HCT116 (cell line): ENCODE results near the gene NET1. TPM values are rescaled to one million over a fixed set of nuclear protein-coding genes. Genes with fewer than 3 reads are reported as not detected.

Experiments
- ATAC-seq: fragments of 200-7000 bp; cut with Tn5 transposase; 2 replicates; pipeline ENCODE4 v1.9.1; 2020; ENCODE audit warnings: mild to moderate bottlenecking, moderate library complexity
- BruUV-seq: library from RNA; stranded (reverse); fragments of 400-500 nt; replicated peaks from 2 replicates; lab custom pipeline; 2021; lab: Mats Ljungman, UMichigan
- CTCF ChIA-PET: fragments of 300-600 bp; sonication (Branson Sonifier 250); formaldehyde crosslinking; loops from one replicate; lab custom pipeline; 2021; ENCODE audit warnings: antibody characterized with exemption; lab: Charles Lee
- POLR2A ChIA-PET: fragments of 300-600, 350-600 bp; sonication (Branson Sonifier 250); formaldehyde crosslinking; loops from one replicate; lab custom pipeline; 2021; ENCODE audit warnings: antibody characterized with exemption; lab: Charles Lee
- RAD21 ChIA-PET, 2 experiments: fragments of 300-600 bp; sonication (Branson Sonifier 250); formaldehyde crosslinking; loops; one replicate each; lab custom pipeline; 2023; ENCODE audit warnings: low total read pairs in 2 of 2; ENCODE audit not compliant: uncharacterized antibody in 2 of 2, unreplicated experiment in 2 of 2, low non-redundant PET in 1 of 2; lab: Charles Lee
- DNase-seq: peaks from one replicate; pipeline ENCODE4 v3.0.0-alpha.2; 2010; ENCODE audit warnings: low read depth, low spot score
- H2AFZ ChIP-seq: fragments of 200-600 bp; shearing (Covaris generic), sonication (generic); 2 replicates; pipeline ENCODE4 v1.6.1; 2017; ENCODE audit warnings: low read depth, mixed run types, mixed read lengths, antibody characterized with exemption, low read length; ENCODE audit not compliant: poor library complexity, severe bottlenecking
- H3K27ac ChIP-seq: 2 replicates; pipeline ENCODE4 v1.5.1; 2012; ENCODE audit warnings: low read depth, low read length
- H3K27me3 ChIP-seq: fragments of 200-600 bp; sonication (generic); 2 replicates; pipeline ENCODE4 v1.6.1; 2016; ENCODE audit warnings: mixed run types, low read length, mixed read lengths; ENCODE audit not compliant: insufficient read depth
- H3K36me3 ChIP-seq, 2 experiments: fragments of 200-500 bp in 1 of 2; fragments of 200-600 bp in 1 of 2; sonication (Bioruptor generic) in 1 of 2; sonication (generic) in 1 of 2; 2 replicates each; pipeline versions ENCODE4 v1.5.1 to v1.6.1; 2014 to 2016; ENCODE audit warnings: low read length in 2 of 2, inconsistent platforms in 1 of 2, mixed read lengths in 1 of 2, mixed run types in 1 of 2; ENCODE audit not compliant: insufficient read depth in 2 of 2, control insufficient read depth in 1 of 2
- H3K4me1 ChIP-seq, 2 experiments: fragments of 200-600 bp in 1 of 2; sonication (generic) in 1 of 2; 2 replicates each; pipeline versions ENCODE4 v1.5.1 to v1.6.1; 2012 to 2017; ENCODE audit warnings: low read length in 2 of 2, inconsistent platforms in 1 of 2, mild to moderate bottlenecking in 1 of 2, mixed read lengths in 1 of 2, mixed run types in 1 of 2, moderate library complexity in 1 of 2; ENCODE audit not compliant: insufficient read depth in 2 of 2, control insufficient read depth in 1 of 2
- H3K4me2 ChIP-seq: fragments of 200-600 bp; sonication (generic); 2 replicates; pipeline ENCODE4 v1.6.1; 2017; ENCODE audit warnings: mixed run types, low read length, mixed read lengths
- H3K4me3 ChIP-seq, 2 experiments: fragments of 200-600 bp in 1 of 2; sonication (generic) in 1 of 2; replicated peaks in 1 of 2; 2 replicates each; pipeline ENCODE4 v1.5.1; 2011 to 2016; ENCODE audit warnings: low read length in 2 of 2, control low read depth in 1 of 2, low read depth in 1 of 2, mild to moderate bottlenecking in 1 of 2, mixed read lengths in 1 of 2, mixed run types in 1 of 2
- H3K79me2 ChIP-seq: fragments of 200-600 bp; sonication (generic); 2 replicates; pipeline ENCODE4 v1.6.1; 2017; ENCODE audit warnings: mild to moderate bottlenecking, mixed run types, low read length, moderate library complexity, mixed read lengths; ENCODE audit not compliant: insufficient read depth
- H3K9ac ChIP-seq: fragments of 200-600 bp; sonication (generic); 2 replicates; pipeline ENCODE4 v1.6.1; 2016; ENCODE audit warnings: low read length, mixed read lengths
- H3K9me2 ChIP-seq: fragments of 200-600 bp; sonication (generic), shearing (Covaris generic); 2 replicates; pipeline ENCODE4 v1.6.1; 2017; ENCODE audit warnings: mixed run types, mild to moderate bottlenecking, moderate library complexity; ENCODE audit not compliant: insufficient read depth
- H3K9me3 ChIP-seq, 2 experiments: fragments of 200-500 bp in 1 of 2; fragments of 200-600 bp in 1 of 2; sonication (Bioruptor generic) in 1 of 2; sonication (generic) in 1 of 2; 2 replicates each; pipeline ENCODE4 v1.6.1; 2014 to 2017; ENCODE audit warnings: low read length in 2 of 2, mixed read lengths in 2 of 2, inconsistent platforms in 1 of 2, low read depth in 1 of 2, mild to moderate bottlenecking in 1 of 2, mixed run types in 1 of 2, moderate library complexity in 1 of 2; ENCODE audit not compliant: control insufficient read depth in 1 of 2, insufficient read depth in 1 of 2
- H4K20me1 ChIP-seq: fragments of 200-600 bp; sonication (generic), shearing (Covaris generic); 2 replicates; pipeline ENCODE4 v1.6.1; 2017; ENCODE audit warnings: mixed run types, mild to moderate bottlenecking, moderate library complexity; ENCODE audit not compliant: insufficient read depth
- CBX3 ChIP-seq: IDR thresholded peaks from 2 replicates; pipeline ENCODE4 v1.6.1; 2012; ENCODE audit warnings: low read depth
- ELF1 ChIP-seq: IDR thresholded peaks from 2 replicates; pipeline ENCODE4 v1.6.1; 2012; ENCODE audit warnings: low read depth, borderline replicate concordance
- EZH2 ChIP-seq: fragments of 200-600 bp; sonication (generic); IDR thresholded peaks from 2 replicates; pipeline ENCODE4 v1.6.1; 2017; ENCODE audit warnings: antibody characterized with exemption, mixed run types
- EZH2phosphoT487 ChIP-seq: fragments of 200-600 bp; IDR thresholded peaks from 2 replicates; pipeline ENCODE4 v1.6.1; 2018; ENCODE audit warnings: antibody characterized with exemption, borderline replicate concordance
- FOSL1 ChIP-seq: IDR thresholded peaks from 2 replicates; pipeline ENCODE4 v1.6.1; 2012; ENCODE audit warnings: low read depth
- POLR2A ChIP-seq: IDR thresholded peaks from 2 replicates; pipeline ENCODE4 v1.7.0; 2011; ENCODE audit warnings: borderline replicate concordance; ENCODE audit not compliant: insufficient read depth, insufficient read length; ENCODE audit errors: extremely low read depth
- SIN3A ChIP-seq: IDR thresholded peaks from 2 replicates; pipeline ENCODE4 v1.6.1; 2012; ENCODE audit warnings: low read depth
- SP1 ChIP-seq: IDR thresholded peaks from 2 replicates; pipeline ENCODE4 v1.6.1; 2012; ENCODE audit warnings: low read depth
- TCF7L2 ChIP-seq: IDR thresholded peaks from 2 replicates; pipeline ENCODE4 v1.7.0; 2011; ENCODE audit warnings: borderline replicate concordance, inconsistent platforms; ENCODE audit not compliant: insufficient read depth, insufficient read length; ENCODE audit errors: extremely low read depth
- ZFX ChIP-seq: fragments of 450-650 bp; IDR thresholded peaks from 2 replicates; pipeline ENCODE4 v1.6.1; 2017
- intact Hi-C: fragments of 100-400 bp; cut with micrococcal nuclease; formaldehyde crosslinking; loops from 2 replicates; pipeline ENCODE4 v1.10.0; 2022
- total RNA-seq: library from RNA; stranded (reverse); gene quantifications from one replicate; pipeline ENCODE4 v1.2.1, GENCODE V29; 2021; ENCODE audit not compliant: unreplicated experiment
- TF ChIP-seq, protein P1 (sequence below): IDR thresholded peaks from 2 replicates; pipeline ENCODE4 v1.6.1; 2012
- TF ChIP-seq, protein P2 (sequence below): IDR thresholded peaks from 2 replicates; pipeline ENCODE4 v1.6.1; 2012

The NET1 gene
- total RNA-seq, 1 experiment from 2014 or later: 51.2 TPM

GRCh38 chr10:5468262-5469106 is 56.1 kb downstream of the NET1 start:
- H3K9me2 ChIP-seq: no peaks in the 10 kb centered on the region
- no peak overlapping the region for H2AFZ ChIP-seq
- no peak for TF ChIP-seq ZFX
- TF ChIP-seq EZH2phosphoT487: no peak
- TF ChIP-seq SIN3A: no peak
- no peak overlapping the region for H3K4me2 ChIP-seq
- no peak for DNase-seq
- intact Hi-C loops: no loop called here
- H3K27ac ChIP-seq: no peak overlapping the region
- ChIA-PET POLR2A (no interaction called here), CTCF (no interaction called here), RAD21 (no interaction called here)
- BruUV-seq: no TSS peak
- H3K9ac ChIP-seq: no peak overlapping the region
- ATAC-seq: no peak
- no peaks in the 10 kb centered on the region for H3K36me3 ChIP-seq
- no peaks in the 10 kb centered on the region for H3K4me1 ChIP-seq
- no peaks in the 10 kb centered on the region for H3K79me2 ChIP-seq
- no peak overlapping the region for H3K4me3 ChIP-seq
- no peaks in the 10 kb centered on the region for H3K9me3 ChIP-seq
- no peaks in the 10 kb centered on the region for H3K27me3 ChIP-seq
- no peaks in the 10 kb centered on the region for H4K20me1 ChIP-seq

- no peak for DNase-seq
- no peak for ATAC-seq
- no peak overlapping the region for H3K9ac ChIP-seq
- H3K4me1 ChIP-seq: no peaks in the 10 kb centered on the region
- H3K27me3 ChIP-seq: no peaks in the 10 kb centered on the region
- no peaks in the 10 kb centered on the region for H4K20me1 ChIP-seq
- no peak overlapping the region for H3K27ac ChIP-seq
- no peaks in the 10 kb centered on the region for H3K9me2 ChIP-seq
- no peak overlapping the region for H2AFZ ChIP-seq
- intact Hi-C loops: no loop called here
- H3K36me3 ChIP-seq: no peaks in the 10 kb centered on the region
- ChIA-PET POLR2A (no interaction called here), RAD21 (no interaction called here), CTCF (no interaction called here)
- BruUV-seq: no TSS peak
- no peak overlapping the region for H3K4me3 ChIP-seq
- TF ChIP-seq SIN3A (no peak), CBX3 (no peak), EZH2 (no peak), EZH2phosphoT487 (no peak), SP1 (no peak), TCF7L2 (no peak), ZFX (no peak), FOSL1 (no peak), POLR2A (no peak), ELF1 (no peak)
- TF ChIP-seq, protein P1, sequence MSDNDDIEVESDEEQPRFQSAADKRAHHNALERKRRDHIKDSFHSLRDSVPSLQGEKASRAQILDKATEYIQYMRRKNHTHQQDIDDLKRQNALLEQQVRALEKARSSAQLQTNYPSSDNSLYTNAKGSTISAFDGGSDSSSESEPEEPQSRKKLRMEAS: no peak
- TF ChIP-seq, protein P2, sequence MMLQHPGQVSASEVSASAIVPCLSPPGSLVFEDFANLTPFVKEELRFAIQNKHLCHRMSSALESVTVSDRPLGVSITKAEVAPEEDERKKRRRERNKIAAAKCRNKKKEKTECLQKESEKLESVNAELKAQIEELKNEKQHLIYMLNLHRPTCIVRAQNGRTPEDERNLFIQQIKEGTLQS: no peak
- no peak overlapping the region for H3K4me2 ChIP-seq
- no peaks in the 10 kb centered on the region for H3K79me2 ChIP-seq
- no peaks in the 10 kb centered on the region for H3K9me3 ChIP-seq
Measured at GRCh38 chr10:5469353-5470061, 57.1 kb downstream of the NET1 start.
